Measurements from ENCODE around the gene DDX10.

- TF ChIP-seq MXI1 (conservative IDR thresholded peaks at IDR 0.05; ENCODE audit: poor library complexity, severe bottlenecking): no peak
- no peak for TF ChIP-seq SMC3 (conservative IDR thresholded peaks at IDR 0.05; ENCODE audit: poor library complexity)
- no peak for TF ChIP-seq CTCF (IDR thresholded peaks at IDR 0.05; ENCODE audit: poor library complexity, severe bottlenecking)
- TF ChIP-seq POLR2AphosphoS5 (IDR thresholded peaks at IDR 0.05): no peak
- TF ChIP-seq REST (IDR thresholded peaks at IDR 0.05; ENCODE audit: borderline replicate concordance): no peak
These were observed 32.7 kb upstream of the DDX10 start for GRCh38 chr11:108632041-108632704.
